Thoracic aorta (tissue), 2 donors: ENCODE measurements around the gene INHBE. TPM values are rescaled to one million over a fixed set of nuclear protein-coding genes. Genes with fewer than 3 reads are reported as not detected.

Source experiments
- ATAC-seq: fragments of 150-250 bp; one replicate; pipeline ENCODE4 v1.8.0; 2017; ENCODE audit warnings: low read depth; ENCODE audit not compliant: insufficient number of reproducible peaks, low FRiP score
- DNase-seq: peaks from one replicate; pipeline ENCODE4 v3.0.0-alpha.2; 2020; ENCODE audit warnings: low spot score
- H3K27ac ChIP-seq, 2 donors: fragments of 200-600 bp; sonication (generic); 1 replicate in 1 of 2; 2 replicates in 1 of 2; pipeline ENCODE4 v1.5.1; 2016; ENCODE audit warnings: mild to moderate bottlenecking in 2 of 2, moderate library complexity in 2 of 2
- H3K27me3 ChIP-seq: fragments of 200-600 bp; sonication (generic); replicated peaks from 2 replicates; pipeline ENCODE4 v1.6.0; 2016; ENCODE audit warnings: mild to moderate bottlenecking; ENCODE audit not compliant: insufficient read depth
- H3K36me3 ChIP-seq: fragments of 200-600 bp; sonication (generic); one replicate; pipeline ENCODE4 v1.5.1; 2016
- H3K4me1 ChIP-seq, 2 donors: fragments of 200-600 bp; sonication (generic); 1 replicate in 1 of 2; 2 replicates in 1 of 2; pipeline versions ENCODE4 v1.5.1 to v1.6.0; 2016; ENCODE audit warnings: low read depth in 2 of 2, mild to moderate bottlenecking in 1 of 2; ENCODE audit not compliant: control insufficient read depth in 1 of 2
- H3K4me3 ChIP-seq: fragments of 200-600 bp; sonication (generic); 2 replicates; pipeline ENCODE4 v1.5.1; 2016; ENCODE audit warnings: mild to moderate bottlenecking
- H3K9me3 ChIP-seq: fragments of 200-600 bp; sonication (generic); 2 replicates; pipeline ENCODE4 v1.5.1; 2016
- CTCF ChIP-seq: fragments of 200-600 bp; sonication (generic); IDR thresholded peaks from one replicate; pipeline ENCODE4 v1.5.1; 2019; ENCODE audit warnings: antibody characterized with exemption
- total RNA-seq, 2 donors: library from RNA; depleted of rRNA; stranded (reverse); fragments of >200 nt; gene quantifications; one replicate each; pipeline versions ENCODE4 v1.1.0 to v1.2.3, GENCODE V29; 2016

INHBE gene
- total RNA-seq, 2 donors from 2014 or later, result not detected

DNA sequence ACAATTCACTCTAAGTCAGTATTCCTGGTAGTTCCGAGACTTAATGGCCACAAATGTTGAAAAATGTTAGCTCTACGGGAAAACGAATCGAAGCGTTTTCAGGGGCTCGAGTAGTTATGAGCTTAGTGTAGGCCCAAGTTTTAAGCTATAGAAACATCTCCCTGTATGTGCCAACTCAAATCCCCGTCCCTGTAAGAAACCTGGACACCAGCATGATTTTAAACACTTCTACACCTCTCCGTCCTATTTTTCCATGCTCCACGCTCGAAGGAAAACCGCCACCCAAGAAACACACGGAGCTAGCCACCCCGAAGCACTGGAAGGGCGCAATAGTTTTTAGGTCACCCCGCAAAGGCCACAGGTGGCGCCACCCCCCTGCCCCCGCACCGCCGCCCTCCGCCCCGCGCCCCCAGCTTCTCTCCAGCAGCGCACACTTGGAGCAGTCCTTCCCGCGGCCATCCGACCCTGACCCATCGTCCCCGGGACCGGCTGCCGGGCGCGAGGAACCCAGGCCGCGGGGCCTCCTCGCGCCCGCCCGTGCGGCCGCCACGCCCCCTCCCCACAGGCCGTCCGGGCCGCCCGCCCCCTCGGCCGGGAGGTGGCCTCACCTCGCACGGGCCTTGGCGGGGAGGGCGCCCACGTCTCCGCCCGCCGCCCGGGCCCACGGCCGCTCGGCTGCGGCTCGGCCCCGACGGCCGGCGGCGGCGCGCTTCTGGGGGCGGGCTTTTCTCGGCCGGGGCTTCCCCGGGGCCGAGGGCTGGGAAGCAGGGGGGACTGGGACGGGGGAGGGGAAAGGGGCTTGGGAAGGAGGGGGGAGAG lies 24.8 kb upstream of the INHBE start:
- Histone ChIP-seq H3K36me3 (no peaks in the 10 kb centered on the region), H3K4me1 (peaks cover 3 to 14% of the 10 kb centered on the region in 2 donors), H3K9me3 (no peaks in the 10 kb centered on the region), H3K27me3 (no peaks in the 10 kb centered on the region), H3K27ac (peak overlapping the region; percentile 91), H3K4me3 (peak overlapping the region; percentile 78)
- ATAC-seq (peak; percentile 23), DNase-seq (no peak)
- TF ChIP-seq CTCF, result no peak

- peak within 1 kb of the TSS; percentile 91 for H3K27ac ChIP-seq
- H3K9me3 ChIP-seq, result no peaks in the 10 kb centered on the region
- no peaks in the 10 kb centered on the region for H3K27me3 ChIP-seq
- H3K4me1 ChIP-seq, result peaks cover 3 to 14% of the 10 kb centered on the region in 2 donors
- peak within 1 kb of the TSS; percentile 78 for H3K4me3 ChIP-seq
- H3K36me3 ChIP-seq, result no peaks in the 10 kb centered on the region
- DNase-seq (peak; percentile 75), ATAC-seq (peak; percentile 96)
- no peak for TF ChIP-seq CTCF
Measured at GRCh38 chr12:57430931-57431566, 24.1 kb upstream of the INHBE start, which contains the start of gene R3HDM2. Gene R3HDM2 (minus strand): TSS chr12:57431043. CDS start chr12:57310428, 120,615 bp downstream.

DNA sequence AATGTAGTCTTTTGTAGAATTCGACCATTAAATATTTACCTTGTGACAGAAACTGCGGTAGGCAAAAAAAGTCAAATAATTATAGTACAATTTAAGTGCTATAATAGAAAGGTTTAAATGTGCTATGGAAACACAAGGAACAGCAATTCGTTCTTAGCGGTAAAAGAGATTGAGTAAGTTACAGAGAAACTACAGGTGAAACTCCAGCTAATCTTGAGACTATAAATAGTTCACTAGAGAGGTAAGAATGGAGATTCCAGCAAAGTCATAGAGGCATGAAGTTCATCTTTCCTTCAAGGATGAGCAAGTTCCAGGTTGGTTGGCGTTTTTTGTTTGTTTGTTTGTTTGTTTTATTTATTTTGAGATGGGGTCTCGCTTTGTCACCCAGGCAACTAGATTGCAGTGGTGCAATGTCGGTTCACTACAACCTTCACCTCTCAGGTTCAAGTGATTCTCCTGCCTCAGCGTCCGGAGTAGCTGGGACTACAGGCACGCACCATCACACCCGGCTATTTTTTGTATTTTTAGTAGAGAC lies 23.4 kb upstream of the INHBE start:
- Histone ChIP-seq H3K9me3 (no peaks in the 10 kb centered on the region), H3K4me1 (peaks cover 3 to 14% of the 10 kb centered on the region in 2 donors), H3K27me3 (no peaks in the 10 kb centered on the region), H3K4me3 (peak overlapping the region; percentile 78), H3K27ac (peak overlapping the region; percentile 91), H3K36me3 (no peaks in the 10 kb centered on the region)
- no peak for TF ChIP-seq CTCF
- DNase-seq (no peak), ATAC-seq (no peak)

DNA sequence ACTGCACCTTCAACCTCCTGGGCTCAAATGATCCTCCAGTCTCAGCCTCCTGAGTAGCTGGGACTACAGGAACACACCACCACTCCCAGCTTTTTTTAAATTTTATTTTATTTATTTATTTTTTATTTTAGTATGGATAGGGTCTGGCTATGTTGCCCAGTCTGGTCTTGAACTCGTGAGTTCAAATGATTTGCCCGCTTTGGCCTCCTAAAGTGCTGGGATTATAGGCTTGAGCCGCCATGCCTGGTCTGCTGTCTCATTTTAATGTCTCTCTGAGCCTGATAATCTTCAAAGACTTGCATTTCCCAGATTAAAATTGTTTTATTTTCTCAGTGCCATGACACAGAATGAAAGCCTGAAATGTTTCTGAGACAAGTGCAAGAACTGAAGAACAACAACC lies 21.7 kb upstream of the INHBE start:
- no peaks in the 10 kb centered on the region for H3K9me3 ChIP-seq
- no peak for DNase-seq

More for the DNA sequence above, 21.7 kb upstream of the INHBE start:
- no peak overlapping the region for H3K4me3 ChIP-seq
- no peaks in the 10 kb centered on the region for H3K36me3 ChIP-seq
- no peak for TF ChIP-seq CTCF
- ATAC-seq, result no peak
- H3K27ac ChIP-seq, result no peak overlapping the region
- no peaks in the 10 kb centered on the region for H3K27me3 ChIP-seq
- H3K4me1 ChIP-seq, result peaks cover 3 to 14% of the 10 kb centered on the region in 2 donors
